HG03280 (cell line): ENCODE measurements around the gene PARD3.
"Not testable (repeated sequence)": the region's sequence is repeated elsewhere in the genome, so short reads cannot be mapped to it uniquely, and the experiment has no call there.

Source experiments
- ATAC-seq: cut with Tn5 transposase; IDR thresholded peaks from one replicate; pipeline ENCODE4 v1.9.1; 2021; ENCODE audit warnings: mild to moderate bottlenecking, moderate library complexity; ENCODE audit not compliant: unreplicated experiment

The PARD3 gene

DNA sequence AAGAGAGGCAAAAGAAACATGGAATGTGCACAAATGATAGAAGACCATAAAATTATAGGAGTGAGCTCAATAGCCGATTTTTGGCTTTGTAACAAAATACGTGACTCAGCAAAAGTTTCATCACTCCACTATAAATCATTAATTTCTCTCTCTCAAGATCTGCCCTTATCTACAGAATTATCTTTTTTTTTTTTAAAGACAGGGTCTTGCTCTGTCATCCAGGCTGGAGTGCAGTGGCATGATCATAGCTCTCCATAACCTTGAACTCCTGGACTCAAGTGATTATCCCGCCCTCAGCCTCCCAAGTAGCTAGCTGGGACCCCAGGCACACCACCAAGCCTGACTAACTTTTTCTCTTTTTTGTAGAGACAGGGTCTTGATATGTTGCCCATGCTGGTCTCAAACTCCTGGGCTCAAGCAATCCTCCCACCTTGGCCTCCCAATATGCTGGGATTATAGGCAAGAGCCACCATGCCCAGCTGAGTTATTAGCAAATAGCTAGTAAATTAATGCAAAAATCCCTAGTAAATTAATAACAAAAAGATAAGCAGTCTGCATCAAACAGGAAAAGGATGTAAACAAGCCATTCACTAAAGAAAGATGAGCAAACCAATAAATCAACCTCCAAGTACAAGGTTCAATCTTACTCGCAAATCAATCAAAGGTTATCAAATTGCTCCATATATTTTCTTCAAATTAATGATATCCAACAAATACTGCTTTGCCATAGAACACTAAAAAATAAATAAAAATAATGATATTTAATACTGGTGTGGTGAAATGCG lies 450.7 kb downstream of the PARD3 start:
- no peak for ATAC-seq

- no peak for ATAC-seq
These were observed 454.1 kb downstream of the PARD3 start for GRCh38 chr10:34360984-34361383.

DNA sequence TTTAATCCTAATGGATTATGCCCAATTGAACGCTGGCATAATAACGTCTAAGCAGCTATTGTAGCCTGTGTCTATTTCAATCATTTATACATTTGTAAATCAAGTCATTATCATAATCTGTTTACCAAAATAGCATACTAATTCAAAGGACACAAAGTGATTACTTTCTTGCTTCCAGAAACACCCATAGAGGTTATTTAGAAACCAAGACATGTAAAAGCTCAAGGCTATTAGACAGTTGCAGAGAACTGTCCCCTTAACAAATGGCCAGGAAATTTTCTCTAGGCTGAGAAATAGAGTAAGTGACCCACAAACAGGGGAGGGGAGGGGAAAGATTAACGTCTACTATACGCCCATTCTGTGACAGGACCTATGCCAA lies 455.7 kb downstream of the PARD3 start:
- ATAC-seq, result no peak

GRCh38 chr10:34358729-34359434 lies 456.2 kb downstream of the PARD3 start:
- ATAC-seq, result no peak

GRCh38 chr10:34356463-34356862 lies 458.6 kb downstream of the PARD3 start:
- ATAC-seq, result no peak

DNA sequence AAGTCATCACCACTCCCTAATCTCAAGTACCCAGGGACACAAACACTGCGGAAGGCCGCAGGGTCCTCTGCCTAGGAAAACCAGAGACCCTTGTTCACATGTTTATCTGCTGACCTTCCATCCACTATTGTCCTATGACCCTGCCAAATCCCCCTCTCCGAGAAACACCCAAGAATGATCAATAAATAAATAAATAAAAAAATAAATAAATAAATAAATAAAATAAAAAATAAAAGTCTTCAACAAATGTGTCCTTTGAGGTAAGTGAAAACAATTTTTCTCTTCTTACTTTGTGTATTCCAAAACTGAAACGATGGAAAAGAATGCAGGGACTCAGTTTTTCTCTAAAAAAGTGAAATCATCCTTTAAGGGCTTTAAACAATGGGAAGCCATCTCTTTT lies 461.6 kb downstream of the PARD3 start:
- not testable (repeated sequence) for ATAC-seq

DNA sequence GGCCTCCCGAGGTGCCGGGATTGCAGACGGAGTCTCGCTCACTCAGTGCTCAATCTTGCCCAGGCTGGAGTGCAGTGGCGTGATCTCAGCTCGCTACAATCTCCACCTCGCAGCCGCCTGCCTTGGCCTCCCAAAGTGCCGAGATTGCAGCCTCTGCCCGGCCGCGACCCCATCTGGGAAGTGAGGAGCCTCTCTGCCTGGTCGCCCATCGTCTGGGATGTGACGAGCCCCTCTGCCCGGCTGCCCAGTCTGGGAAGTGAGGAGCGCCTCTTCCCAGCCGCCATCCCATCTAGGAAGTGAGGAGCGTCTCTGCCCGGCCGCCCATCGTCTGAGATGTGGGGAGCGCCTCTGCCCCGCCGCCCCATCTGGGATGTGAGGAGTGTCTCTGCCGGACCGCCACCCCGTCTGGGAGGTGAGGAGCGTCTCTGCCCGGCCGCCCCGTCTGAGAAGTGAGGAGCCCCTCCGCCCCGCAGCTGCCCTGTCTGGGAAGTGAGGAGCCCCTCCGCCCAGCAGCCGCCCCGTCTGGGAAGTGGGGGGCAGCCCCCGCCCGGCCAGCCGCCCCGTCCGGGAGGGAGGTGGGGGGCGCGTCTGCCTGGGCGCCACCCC lies 462.4 kb downstream of the PARD3 start:
- ATAC-seq, result not testable (repeated sequence)

- no peak for ATAC-seq
These were observed 463.9 kb downstream of the PARD3 start for GRCh38 chr10:34351161-34351560.

GRCh38 chr10:34348917-34349485 lies 466.1 kb downstream of the PARD3 start:
- no peak for ATAC-seq

GRCh38 chr10:34348021-34348420 lies 467.1 kb downstream of the PARD3 start:
- no peak for ATAC-seq

- ATAC-seq, result no peak
These were observed 468.0 kb downstream of the PARD3 start for GRCh38 chr10:34347131-34347530.

DNA sequence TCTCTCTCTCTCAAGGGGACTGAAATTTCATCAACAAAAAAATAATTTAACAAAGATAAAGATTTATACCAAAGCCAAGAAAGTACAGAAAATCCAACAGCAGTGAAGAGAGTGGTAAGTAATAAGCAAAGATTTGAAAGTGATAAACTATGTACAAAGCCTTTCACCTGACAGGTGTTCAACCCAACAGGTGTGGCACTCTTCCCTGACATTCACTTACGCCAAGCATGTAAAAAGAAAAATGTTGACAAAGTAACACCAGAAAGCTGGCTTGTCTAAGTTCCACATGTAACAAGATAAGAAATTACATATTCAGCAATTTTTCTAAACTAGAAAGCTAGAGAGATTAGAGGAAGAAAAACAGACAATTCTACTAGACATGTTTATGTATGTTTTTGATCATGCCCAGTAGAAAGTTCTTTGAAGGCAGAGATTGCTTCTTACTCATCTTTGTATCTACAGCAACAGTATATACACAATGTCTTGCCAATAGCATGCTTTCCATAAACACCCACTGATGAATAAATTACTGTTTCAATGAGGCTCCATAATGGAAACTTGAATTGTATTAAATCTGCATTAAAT lies 468.5 kb downstream of the PARD3 start:
- no peak for ATAC-seq

- no peak for ATAC-seq
These were observed 469.7 kb downstream of the PARD3 start for GRCh38 chr10:34345383-34345782.

DNA sequence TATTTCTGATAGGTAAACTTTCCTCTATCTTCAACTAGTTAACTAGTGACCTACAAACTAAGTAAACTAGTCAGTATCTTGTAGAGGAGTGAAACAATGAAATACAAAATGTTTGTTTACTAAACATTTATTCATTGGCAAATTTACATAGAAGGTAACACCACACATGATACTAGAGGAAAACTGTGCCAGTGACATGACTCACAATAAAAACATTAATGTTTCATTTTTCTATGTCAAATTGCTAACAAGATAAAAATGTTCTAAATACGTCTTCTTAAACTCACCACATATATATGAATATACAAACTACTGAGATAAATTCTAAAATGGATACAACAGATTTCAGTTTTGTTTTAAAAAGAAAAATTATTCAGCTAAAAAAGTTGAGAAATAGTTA lies 471.3 kb downstream of the PARD3 start:
- no peak for ATAC-seq

- ATAC-seq, result no peak
These were observed 473.6 kb downstream of the PARD3 start for GRCh38 chr10:34341473-34341872.

DNA sequence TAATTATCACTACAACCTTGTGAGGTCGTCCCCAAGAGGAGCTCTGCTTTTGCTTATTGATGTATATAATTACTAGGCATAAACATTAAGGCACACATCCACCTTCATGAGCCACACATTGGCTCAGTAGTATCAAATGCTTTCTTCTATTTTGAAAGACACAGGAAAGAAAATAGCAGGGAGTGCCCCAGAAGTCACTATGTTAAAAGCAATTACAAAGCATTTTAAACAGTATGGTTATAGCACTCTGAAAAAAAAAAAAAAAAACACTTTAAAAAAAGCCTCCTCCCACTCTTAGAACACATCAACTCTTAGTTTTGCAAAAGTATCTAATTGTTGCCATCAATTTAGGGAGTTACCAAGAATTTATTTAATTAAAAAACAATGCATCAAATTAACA lies 474.2 kb downstream of the PARD3 start:
- ATAC-seq, result no peak

GRCh38 chr10:34339816-34340553 lies 475.1 kb downstream of the PARD3 start:
- no peak for ATAC-seq

DNA sequence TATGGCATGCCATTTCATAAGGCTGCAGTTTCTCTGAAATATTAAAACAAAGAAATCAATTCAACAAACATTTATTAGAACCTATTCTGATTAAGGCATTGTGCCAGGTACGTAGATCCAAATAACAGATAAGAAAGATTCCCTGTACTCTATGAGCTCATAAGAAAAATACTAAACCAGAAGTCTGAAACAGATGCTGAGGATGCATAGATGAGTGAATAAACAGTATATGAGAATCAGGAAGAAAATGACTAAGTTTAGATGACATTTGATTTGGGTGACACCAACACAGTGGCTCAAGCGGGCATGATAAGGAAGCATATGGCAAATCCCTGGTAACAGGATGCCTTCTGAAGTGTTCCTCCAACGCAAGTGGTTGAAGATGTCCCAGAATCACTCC lies 477.2 kb downstream of the PARD3 start:
- no peak for ATAC-seq

GRCh38 chr10:34335960-34336690 lies 479.0 kb downstream of the PARD3 start:
- no peak for ATAC-seq

DNA sequence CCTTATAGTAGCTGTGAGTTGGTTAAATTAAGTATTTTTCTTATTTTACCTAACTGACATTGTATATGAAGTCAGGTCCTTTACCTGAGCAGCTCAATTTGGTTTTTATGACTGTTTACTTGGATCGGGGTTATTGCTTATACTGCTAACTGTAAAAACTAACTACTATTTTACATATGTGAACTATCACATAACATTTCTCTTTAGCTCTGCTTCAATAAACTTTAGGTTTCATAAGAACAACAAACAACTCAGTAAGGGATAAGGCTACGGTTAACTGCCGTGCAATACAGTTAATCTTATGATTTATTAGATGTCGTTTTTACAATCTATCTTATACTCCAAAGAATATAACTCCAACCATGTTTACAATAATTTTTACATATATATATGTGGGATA lies 480.2 kb downstream of the PARD3 start:
- no peak for ATAC-seq
